ENCODE results near the gene GPC5. TPM values are rescaled to one million over a fixed set of nuclear protein-coding genes. Genes with fewer than 3 reads are reported as not detected.

Gene GPC5
- total and polyA plus RNA-seq, 4 donors, result 0.51 to 22.4 (median 2.0) TPM

- no peak overlapping the region for H3K4me3 ChIP-seq (ENCODE audit: low read depth in 1 of 3, low read length in 3 of 3)
- 88% methylated on average over 1 of the region's 1 CpG for WGBS
- no peak overlapping the region for H3K9ac ChIP-seq (ENCODE audit: low read depth in 1 of 2, low read length in 2 of 2)
- no peaks in the 10 kb centered on the region for H3K27me3 ChIP-seq (ENCODE audit: control insufficient read depth in 4 of 4, insufficient read depth in 4 of 4, low read length in 3 of 4)
- H3K36me3 ChIP-seq (ENCODE audit: control insufficient read depth in 4 of 4, insufficient read depth in 3 of 4, low read depth in 1 of 4, low read length in 3 of 4), result no peaks in the 10 kb centered on the region
- H3K27ac ChIP-seq (ENCODE audit: low read depth in 1 of 2, low read length in 2 of 2), result no peak overlapping the region
- H3K4me1 ChIP-seq (ENCODE audit: control insufficient read depth in 4 of 4, insufficient read depth in 4 of 4, low read length in 3 of 4), result no peaks in the 10 kb centered on the region
- no peaks in the 10 kb centered on the region for H3K9me3 ChIP-seq (ENCODE audit: control insufficient read depth in 4 of 4, low read length in 3 of 4)
- DNase-seq (ENCODE audit: low spot score), result no peak
- TF ChIP-seq NR2F2 (IDR thresholded peaks at IDR 0.05) (no peak), RAD21 (IDR thresholded peaks at IDR 0.05) (no peak), TAF1 (conservative IDR thresholded peaks at IDR 0.05) (no peak), HNF4A (conservative IDR thresholded peaks at IDR 0.05) (no peak), YY1 (IDR thresholded peaks at IDR 0.05) (no peak), HNF4G (IDR thresholded peaks at IDR 0.05) (no peak), FOXA1 (IDR thresholded peaks at IDR 0.05) (no peak), GABPA (IDR thresholded peaks at IDR 0.05 in 1 of 2, conservative IDR thresholded peaks at IDR 0.05 in 1 of 2) (no peak), SP1 (IDR thresholded peaks at IDR 0.05) (no peak), FOXA2 (IDR thresholded peaks at IDR 0.05) (no peak), JUND (IDR thresholded peaks at IDR 0.05) (no peak), RXRA (IDR thresholded peaks at IDR 0.05) (no peak), EGR1 (IDR thresholded peaks at IDR 0.05; ENCODE audit: low read depth in 2 of 2) (no peak)
- TF ChIP-seq, protein P1, sequence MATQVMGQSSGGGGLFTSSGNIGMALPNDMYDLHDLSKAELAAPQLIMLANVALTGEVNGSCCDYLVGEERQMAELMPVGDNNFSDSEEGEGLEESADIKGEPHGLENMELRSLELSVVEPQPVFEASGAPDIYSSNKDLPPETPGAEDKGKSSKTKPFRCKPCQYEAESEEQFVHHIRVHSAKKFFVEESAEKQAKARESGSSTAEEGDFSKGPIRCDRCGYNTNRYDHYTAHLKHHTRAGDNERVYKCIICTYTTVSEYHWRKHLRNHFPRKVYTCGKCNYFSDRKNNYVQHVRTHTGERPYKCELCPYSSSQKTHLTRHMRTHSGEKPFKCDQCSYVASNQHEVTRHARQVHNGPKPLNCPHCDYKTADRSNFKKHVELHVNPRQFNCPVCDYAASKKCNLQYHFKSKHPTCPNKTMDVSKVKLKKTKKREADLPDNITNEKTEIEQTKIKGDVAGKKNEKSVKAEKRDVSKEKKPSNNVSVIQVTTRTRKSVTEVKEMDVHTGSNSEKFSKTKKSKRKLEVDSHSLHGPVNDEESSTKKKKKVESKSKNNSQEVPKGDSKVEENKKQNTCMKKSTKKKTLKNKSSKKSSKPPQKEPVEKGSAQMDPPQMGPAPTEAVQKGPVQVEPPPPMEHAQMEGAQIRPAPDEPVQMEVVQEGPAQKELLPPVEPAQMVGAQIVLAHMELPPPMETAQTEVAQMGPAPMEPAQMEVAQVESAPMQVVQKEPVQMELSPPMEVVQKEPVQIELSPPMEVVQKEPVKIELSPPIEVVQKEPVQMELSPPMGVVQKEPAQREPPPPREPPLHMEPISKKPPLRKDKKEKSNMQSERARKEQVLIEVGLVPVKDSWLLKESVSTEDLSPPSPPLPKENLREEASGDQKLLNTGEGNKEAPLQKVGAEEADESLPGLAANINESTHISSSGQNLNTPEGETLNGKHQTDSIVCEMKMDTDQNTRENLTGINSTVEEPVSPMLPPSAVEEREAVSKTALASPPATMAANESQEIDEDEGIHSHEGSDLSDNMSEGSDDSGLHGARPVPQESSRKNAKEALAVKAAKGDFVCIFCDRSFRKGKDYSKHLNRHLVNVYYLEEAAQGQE (IDR thresholded peaks at IDR 0.05), result no peak
- TF ChIP-seq, protein P2, sequence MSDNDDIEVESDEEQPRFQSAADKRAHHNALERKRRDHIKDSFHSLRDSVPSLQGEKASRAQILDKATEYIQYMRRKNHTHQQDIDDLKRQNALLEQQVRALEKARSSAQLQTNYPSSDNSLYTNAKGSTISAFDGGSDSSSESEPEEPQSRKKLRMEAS (IDR thresholded peaks at IDR 0.05), result no peak
- TF ChIP-seq, protein P3, sequence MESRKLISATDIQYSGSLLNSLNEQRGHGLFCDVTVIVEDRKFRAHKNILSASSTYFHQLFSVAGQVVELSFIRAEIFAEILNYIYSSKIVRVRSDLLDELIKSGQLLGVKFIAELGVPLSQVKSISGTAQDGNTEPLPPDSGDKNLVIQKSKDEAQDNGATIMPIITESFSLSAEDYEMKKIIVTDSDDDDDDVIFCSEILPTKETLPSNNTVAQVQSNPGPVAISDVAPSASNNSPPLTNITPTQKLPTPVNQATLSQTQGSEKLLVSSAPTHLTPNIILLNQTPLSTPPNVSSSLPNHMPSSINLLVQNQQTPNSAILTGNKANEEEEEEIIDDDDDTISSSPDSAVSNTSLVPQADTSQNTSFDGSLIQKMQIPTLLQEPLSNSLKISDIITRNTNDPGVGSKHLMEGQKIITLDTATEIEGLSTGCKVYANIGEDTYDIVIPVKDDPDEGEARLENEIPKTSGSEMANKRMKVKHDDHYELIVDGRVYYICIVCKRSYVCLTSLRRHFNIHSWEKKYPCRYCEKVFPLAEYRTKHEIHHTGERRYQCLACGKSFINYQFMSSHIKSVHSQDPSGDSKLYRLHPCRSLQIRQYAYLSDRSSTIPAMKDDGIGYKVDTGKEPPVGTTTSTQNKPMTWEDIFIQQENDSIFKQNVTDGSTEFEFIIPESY (IDR thresholded peaks at IDR 0.05), result no peak
- TF ChIP-seq, protein P4, sequence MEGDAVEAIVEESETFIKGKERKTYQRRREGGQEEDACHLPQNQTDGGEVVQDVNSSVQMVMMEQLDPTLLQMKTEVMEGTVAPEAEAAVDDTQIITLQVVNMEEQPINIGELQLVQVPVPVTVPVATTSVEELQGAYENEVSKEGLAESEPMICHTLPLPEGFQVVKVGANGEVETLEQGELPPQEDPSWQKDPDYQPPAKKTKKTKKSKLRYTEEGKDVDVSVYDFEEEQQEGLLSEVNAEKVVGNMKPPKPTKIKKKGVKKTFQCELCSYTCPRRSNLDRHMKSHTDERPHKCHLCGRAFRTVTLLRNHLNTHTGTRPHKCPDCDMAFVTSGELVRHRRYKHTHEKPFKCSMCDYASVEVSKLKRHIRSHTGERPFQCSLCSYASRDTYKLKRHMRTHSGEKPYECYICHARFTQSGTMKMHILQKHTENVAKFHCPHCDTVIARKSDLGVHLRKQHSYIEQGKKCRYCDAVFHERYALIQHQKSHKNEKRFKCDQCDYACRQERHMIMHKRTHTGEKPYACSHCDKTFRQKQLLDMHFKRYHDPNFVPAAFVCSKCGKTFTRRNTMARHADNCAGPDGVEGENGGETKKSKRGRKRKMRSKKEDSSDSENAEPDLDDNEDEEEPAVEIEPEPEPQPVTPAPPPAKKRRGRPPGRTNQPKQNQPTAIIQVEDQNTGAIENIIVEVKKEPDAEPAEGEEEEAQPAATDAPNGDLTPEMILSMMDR (IDR thresholded peaks at IDR 0.05; ENCODE audit: low read depth, low read length, missing input control), result no peak
- TF ChIP-seq, protein P5, sequence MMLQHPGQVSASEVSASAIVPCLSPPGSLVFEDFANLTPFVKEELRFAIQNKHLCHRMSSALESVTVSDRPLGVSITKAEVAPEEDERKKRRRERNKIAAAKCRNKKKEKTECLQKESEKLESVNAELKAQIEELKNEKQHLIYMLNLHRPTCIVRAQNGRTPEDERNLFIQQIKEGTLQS (IDR thresholded peaks at IDR 0.05), result no peak
Observed at GRCh38 chr13:92912629-92913028, 1514.2 kb downstream of the GPC5 start.
